HG02588 (cell line): ENCODE measurements around the gene KCNJ10.

Source experiments
- ATAC-seq: cut with Tn5 transposase; IDR thresholded peaks from one replicate; pipeline ENCODE4 v1.9.1; 2021; ENCODE audit warnings: mild to moderate bottlenecking, moderate library complexity; ENCODE audit not compliant: unreplicated experiment

KCNJ10 gene

GRCh38 chr1:160099716-160100375 lies 29.9 kb upstream of the KCNJ10 start:
- ATAC-seq, result no peak

- peak; percentile 79 for ATAC-seq
Observed at GRCh38 chr1:160098852-160099561, 29.0 kb upstream of the KCNJ10 start.

GRCh38 chr1:160097911-160098851 lies 28.2 kb upstream of the KCNJ10 start, which contains the start of gene IGSF8:
TSS of gene IGSF8 (minus strand) at chr1:160098619. CDS start at chr1:160098472, 147 bp downstream.
- ATAC-seq, result peak; percentile 39

- ATAC-seq, result no peak
Observed at GRCh38 chr1:160097151-160097910, 27.4 kb upstream of the KCNJ10 start.

- no peak for ATAC-seq
Observed at GRCh38 chr1:160096274-160097116, 26.5 kb upstream of the KCNJ10 start.

GRCh38 chr1:160095382-160096105 lies 25.6 kb upstream of the KCNJ10 start:
- ATAC-seq, result no peak

GRCh38 chr1:160094806-160095205 lies 24.8 kb upstream of the KCNJ10 start:
- ATAC-seq, result no peak

GRCh38 chr1:160094291-160094625 lies 24.3 kb upstream of the KCNJ10 start:
- no peak for ATAC-seq

- ATAC-seq, result no peak
Observed at GRCh38 chr1:160093624-160094290, 23.8 kb upstream of the KCNJ10 start.

- ATAC-seq, result no peak
Observed at GRCh38 chr1:160093069-160093395, 23.1 kb upstream of the KCNJ10 start.

GRCh38 chr1:160092366-160093068 lies 22.6 kb upstream of the KCNJ10 start:
- ATAC-seq, result no peak

- no peak for ATAC-seq
Observed at GRCh38 chr1:160091666-160092223, 21.8 kb upstream of the KCNJ10 start.

GRCh38 chr1:160090760-160091159 lies 20.8 kb upstream of the KCNJ10 start:
- ATAC-seq, result no peak

- no peak for ATAC-seq
Observed at GRCh38 chr1:160089883-160090282, 19.9 kb upstream of the KCNJ10 start.

- no peak for ATAC-seq
Observed at GRCh38 chr1:160087118-160087662, 17.2 kb upstream of the KCNJ10 start.

GRCh38 chr1:160086456-160086892 lies 16.5 kb upstream of the KCNJ10 start:
- ATAC-seq, result no peak

GRCh38 chr1:160085686-160086455 lies 15.9 kb upstream of the KCNJ10 start:
- no peak for ATAC-seq
